Ectodermal cell (in vitro differentiated cells): Measurements from ENCODE around the gene C22orf23.
A peak's percentile ranks its signal among the peaks of the same experiment; 100 is the strongest.

Source experiments
- H3K27ac ChIP-seq: 2 replicates; pipeline ENCODE4 v1.7.0; 2013; ENCODE audit warnings: mild to moderate bottlenecking, low read depth, low read length; ENCODE audit not compliant: insufficient read depth, poor library complexity, severe bottlenecking
- H3K27me3 ChIP-seq: 2 replicates; pipeline ENCODE4 v1.7.0; 2013; ENCODE audit warnings: mild to moderate bottlenecking, low read length; ENCODE audit not compliant: insufficient read depth, control insufficient read depth, poor library complexity, severe bottlenecking
- H3K36me3 ChIP-seq: one replicate; pipeline ENCODE4 v1.7.0; 2013; ENCODE audit warnings: low read length; ENCODE audit not compliant: control insufficient read depth, insufficient read depth
- H3K4me1 ChIP-seq: one replicate; pipeline ENCODE4 v1.7.0; 2013; ENCODE audit warnings: low read length; ENCODE audit not compliant: control insufficient read depth, insufficient read depth
- H3K4me3 ChIP-seq: 2 replicates; pipeline ENCODE4 v1.7.0; 2013; ENCODE audit warnings: low read depth, low read length, control low read depth; ENCODE audit not compliant: insufficient read depth
- H3K9me3 ChIP-seq: 2 replicates; pipeline ENCODE4 v1.7.0; 2013; ENCODE audit warnings: mild to moderate bottlenecking, low read length, moderate library complexity; ENCODE audit not compliant: control insufficient read depth
- WGBS, 2 experiments: methylation state at CpG; one replicate each; pipeline ENCODE4 v1.1.7; 2013; ENCODE audit warnings: missing lambda C conversion rate in 2 of 2; 5-methylcytosine and 5-hydroxymethylcytosine counted together

C22orf23 gene

GRCh38 chr22:37971475-37972434 is 18.4 kb upstream of the C22orf23 start:
- Histone ChIP-seq H3K27ac (peak overlapping the region; percentile 30), H3K4me1 (peaks cover 30% of the 10 kb centered on the region), H3K36me3 (peaks cover 7% of the 10 kb centered on the region), H3K27me3 (no peaks in the 10 kb centered on the region), H3K9me3 (no peaks in the 10 kb centered on the region), H3K4me3 (no peak overlapping the region)
- WGBS, 2 experiments: 26 to 31% methylated on average over 7 of the region's 7 CpGs

- H3K27ac ChIP-seq: no peak overlapping the region
- H3K9me3 ChIP-seq: no peaks in the 10 kb centered on the region
- no peaks in the 10 kb centered on the region for H3K27me3 ChIP-seq
- 94 to 98% methylated on average over 4 of the region's 4 CpGs for WGBS, 2 experiments
- H3K36me3 ChIP-seq: peaks cover 7% of the 10 kb centered on the region
- peaks cover 30% of the 10 kb centered on the region for H3K4me1 ChIP-seq
- no peak overlapping the region for H3K4me3 ChIP-seq
Measured at GRCh38 chr22:37970864-37971263, 17.5 kb upstream of the C22orf23 start.

GRCh38 chr22:37968452-37969251 is 15.3 kb upstream of the C22orf23 start:
- H3K27ac ChIP-seq: peak overlapping the region; percentile 79
- peaks cover 7% of the 10 kb centered on the region for H3K36me3 ChIP-seq
- peaks cover 30% of the 10 kb centered on the region for H3K4me1 ChIP-seq
- H3K9me3 ChIP-seq: no peaks in the 10 kb centered on the region
- H3K4me3 ChIP-seq: no peak overlapping the region
- WGBS, 2 experiments: 53 to 62% methylated on average over 5 of the region's 5 CpGs
- no peaks in the 10 kb centered on the region for H3K27me3 ChIP-seq

- Histone ChIP-seq H3K27me3 (no peaks in the 10 kb centered on the region), H3K27ac (peak overlapping the region; percentile 79), H3K36me3 (peaks cover 7% of the 10 kb centered on the region), H3K9me3 (no peaks in the 10 kb centered on the region), H3K4me1 (peaks cover 30% of the 10 kb centered on the region), H3K4me3 (no peak overlapping the region)
- 66 to 71% methylated on average over 14 of the region's 14 CpGs for WGBS, 2 experiments
Measured at GRCh38 chr22:37967637-37968451, 14.4 kb upstream of the C22orf23 start.

GRCh38 chr22:37967147-37967546 is 13.7 kb upstream of the C22orf23 start:
- H3K36me3 ChIP-seq: peaks cover 7% of the 10 kb centered on the region
- H3K4me3 ChIP-seq: no peak overlapping the region
- no peak overlapping the region for H3K27ac ChIP-seq
- H3K9me3 ChIP-seq: no peaks in the 10 kb centered on the region
- H3K27me3 ChIP-seq: no peaks in the 10 kb centered on the region
- 62 to 81% methylated on average over 1 of the region's 1 CpG for whole genome bisulfite sequencing, 2 experiments
- H3K4me1 ChIP-seq: peaks cover 30% of the 10 kb centered on the region

- Histone ChIP-seq H3K27me3 (no peaks in the 10 kb centered on the region), H3K4me1 (peaks cover 25% of the 10 kb centered on the region), H3K36me3 (peaks cover 10% of the 10 kb centered on the region), H3K4me3 (no peak overlapping the region), H3K27ac (no peak overlapping the region), H3K9me3 (no peaks in the 10 kb centered on the region)
- WGBS, 2 experiments: 91 to 95% methylated on average over 9 of the region's 9 CpGs
Measured at GRCh38 chr22:37965940-37966664, 12.7 kb upstream of the C22orf23 start.

GRCh38 chr22:37961062-37961461 is 7.7 kb upstream of the C22orf23 start:
- Histone ChIP-seq H3K4me1 (no peaks in the 10 kb centered on the region), H3K36me3 (peaks cover 27% of the 10 kb centered on the region)
- WGBS, 2 experiments: 88 to 95% methylated on average over 4 of the region's 4 CpGs

GRCh38 chr22:37959231-37959825 is 5.9 kb upstream of the C22orf23 start:
- Histone ChIP-seq H3K27me3 (no peaks in the 10 kb centered on the region), H3K27ac (no peak overlapping the region), H3K4me3 (no peak overlapping the region), H3K36me3 (peaks cover 27% of the 10 kb centered on the region), H3K9me3 (no peaks in the 10 kb centered on the region), H3K4me1 (peaks cover 4% of the 10 kb centered on the region)
- WGBS, 2 experiments: 95 to 97% methylated on average over 18 of the region's 18 CpGs

More at GRCh38 chr22:37961062-37961461, 7.7 kb upstream of the C22orf23 start:
- H3K4me3 ChIP-seq: no peak overlapping the region
- no peaks in the 10 kb centered on the region for H3K27me3 ChIP-seq
- no peaks in the 10 kb centered on the region for H3K9me3 ChIP-seq
- no peak overlapping the region for H3K27ac ChIP-seq

- H3K9me3 ChIP-seq: no peaks in the 10 kb centered on the region
- peaks cover 6% of the 10 kb centered on the region for H3K4me1 ChIP-seq
- 94 to 95% methylated on average over 4 of the region's 4 CpGs for WGBS, 2 experiments
- peaks cover 9% of the 10 kb centered on the region for H3K27me3 ChIP-seq
- peaks cover 27% of the 10 kb centered on the region for H3K36me3 ChIP-seq
- no peak overlapping the region for H3K4me3 ChIP-seq
- no peak overlapping the region for H3K27ac ChIP-seq
Measured at GRCh38 chr22:37957232-37957631, 3.8 kb upstream of the C22orf23 start.
